ENCODE measurements around the gene INO80C.

The INO80C gene

GRCh38 chr18:35497370-35498197 lies at the start of gene INO80C:
INO80C (minus strand) TSS chr18:35497960; CDS start chr18:35497874, 86 bp downstream.
- DNase-seq: peak; percentile 91

- no peak for DNase-seq
Observed at GRCh38 chr18:35547008-35547605, 49.3 kb upstream of the INO80C start.

- no peak for DNase-seq
Observed at GRCh38 chr18:35542356-35542755, 44.6 kb upstream of the INO80C start.

DNA sequence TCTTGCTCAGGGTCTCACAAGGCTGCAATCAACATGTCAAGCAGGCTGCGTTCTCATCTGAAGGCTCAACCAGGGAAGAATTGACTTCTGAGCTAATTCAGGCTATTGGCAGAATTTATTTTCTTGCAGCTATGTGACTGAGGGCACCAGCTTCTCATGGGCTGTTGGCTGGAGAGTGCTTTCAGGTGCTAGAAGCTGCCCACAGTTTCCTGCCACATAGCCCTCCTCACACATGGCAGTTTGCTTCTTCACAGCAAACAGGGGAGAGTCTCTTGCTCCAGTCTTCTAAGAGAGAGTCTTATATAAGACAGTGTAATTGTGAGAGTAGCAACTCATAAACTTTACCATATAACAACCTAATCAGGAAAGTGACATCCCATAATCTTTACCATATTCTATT lies 37.5 kb upstream of the INO80C start:
- no peak for DNase-seq

DNA sequence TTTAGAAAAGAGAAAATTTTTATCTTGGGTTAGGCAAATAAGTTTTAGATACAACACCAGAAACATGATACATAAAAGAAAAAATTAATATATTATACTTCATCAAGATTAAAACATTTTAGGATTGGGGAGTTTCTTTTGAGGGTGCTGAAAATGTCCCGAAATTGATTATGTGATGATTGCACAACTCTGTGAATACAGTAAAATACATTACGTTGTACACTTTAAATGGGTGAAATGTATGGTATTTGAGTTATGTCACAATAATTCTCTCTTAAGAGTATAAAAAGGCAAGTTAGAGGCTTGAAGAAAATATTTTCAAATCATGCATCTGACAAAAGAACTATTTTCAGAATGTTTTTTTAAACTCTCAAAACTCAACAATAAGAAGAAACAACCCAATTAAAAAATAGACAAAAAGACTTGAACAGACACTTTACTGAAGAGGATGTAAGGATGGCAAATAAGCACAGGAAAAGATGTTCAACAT lies 36.2 kb upstream of the INO80C start:
- DNase-seq: no peak

GRCh38 chr18:35528749-35529274 lies 31.1 kb upstream of the INO80C start:
- no peak for DNase-seq

- DNase-seq: no peak
Observed at GRCh38 chr18:35526495-35527059, 28.8 kb upstream of the INO80C start.

GRCh38 chr18:35525795-35526494 lies 28.2 kb upstream of the INO80C start:
- DNase-seq: no peak

GRCh38 chr18:35524226-35524625 lies 26.5 kb upstream of the INO80C start:
- DNase-seq: no peak

DNA sequence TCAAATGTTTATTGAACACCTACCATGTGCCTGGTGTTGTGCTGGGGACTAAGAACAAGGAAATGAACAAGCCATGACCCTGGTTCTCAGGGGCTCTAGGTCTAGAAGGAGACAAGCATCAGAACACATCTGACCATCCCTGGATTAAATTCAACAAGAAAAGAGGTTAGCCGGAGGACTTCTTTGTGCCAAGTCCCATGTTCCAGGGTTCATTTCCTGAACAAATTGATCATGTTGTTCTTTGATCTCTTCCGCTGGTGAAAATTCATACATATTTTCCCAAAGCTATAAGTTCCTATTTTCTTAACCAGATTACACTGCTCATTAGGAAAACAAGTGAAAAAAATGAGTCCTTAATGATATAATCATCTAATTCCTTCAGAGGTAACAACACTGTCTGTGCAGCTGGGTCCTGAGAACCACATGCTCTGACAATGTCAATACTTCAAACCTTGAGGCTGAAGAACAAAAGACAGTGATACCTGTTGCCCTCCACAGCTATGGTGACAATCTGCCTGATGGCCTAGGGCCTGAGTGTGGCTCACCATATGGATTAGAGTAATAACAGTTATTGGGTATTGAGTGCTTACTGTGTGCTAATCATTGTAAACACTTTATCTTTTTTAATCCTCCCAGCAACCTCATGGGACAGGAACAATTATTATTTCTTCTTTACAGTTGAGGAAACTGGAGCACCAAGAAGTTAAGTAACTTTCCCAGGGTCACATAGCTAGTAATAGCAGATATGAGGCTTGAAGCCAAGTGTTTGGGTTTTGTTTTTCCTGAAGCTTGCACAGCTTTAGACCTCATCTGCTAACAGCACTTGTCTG lies 24.6 kb upstream of the INO80C start:
- DNase-seq: no peak

DNA sequence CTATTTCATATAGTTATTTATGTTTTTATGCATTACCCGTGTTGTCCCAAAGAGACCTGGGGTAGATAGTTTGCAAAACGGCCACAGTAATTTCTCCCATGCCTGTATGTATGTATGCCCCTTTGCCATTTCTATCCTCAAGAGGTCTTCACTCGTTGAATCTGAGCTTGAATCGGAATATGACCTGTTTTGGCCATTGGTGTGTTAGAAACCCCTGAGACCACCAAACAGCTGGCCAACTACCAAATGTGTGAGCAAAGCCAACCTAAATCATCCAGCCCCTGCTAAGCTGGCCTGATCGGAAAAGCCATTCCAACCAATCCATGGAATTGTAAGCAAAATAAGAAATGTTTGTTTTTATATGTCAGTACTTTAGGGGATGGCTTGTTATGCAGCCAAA lies 23.4 kb upstream of the INO80C start:
- no peak for DNase-seq

GRCh38 chr18:35519148-35519899 lies 21.6 kb upstream of the INO80C start:
- no peak for DNase-seq

DNA sequence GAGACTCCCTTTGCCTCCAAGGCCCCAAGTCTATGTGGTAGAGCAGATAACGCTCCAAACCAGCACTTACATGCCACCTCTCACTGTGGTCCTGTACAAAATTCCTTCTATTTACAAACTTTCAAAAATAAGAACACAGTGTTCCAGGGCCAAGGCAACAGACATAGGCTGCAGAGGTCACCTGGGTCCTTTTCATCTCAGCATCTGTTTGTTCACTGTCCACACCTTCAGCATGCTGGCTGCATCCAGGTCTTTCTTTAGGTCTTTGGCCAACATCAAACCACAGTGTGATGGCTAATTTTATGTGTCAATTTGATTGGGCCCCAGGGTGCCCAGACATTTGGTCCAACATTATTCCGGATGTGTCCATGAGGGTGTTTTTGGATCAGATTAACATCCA lies 20.0 kb upstream of the INO80C start:
- no peak for DNase-seq

- no peak for DNase-seq
Observed at GRCh38 chr18:35516789-35517188, 19.0 kb upstream of the INO80C start.

DNA sequence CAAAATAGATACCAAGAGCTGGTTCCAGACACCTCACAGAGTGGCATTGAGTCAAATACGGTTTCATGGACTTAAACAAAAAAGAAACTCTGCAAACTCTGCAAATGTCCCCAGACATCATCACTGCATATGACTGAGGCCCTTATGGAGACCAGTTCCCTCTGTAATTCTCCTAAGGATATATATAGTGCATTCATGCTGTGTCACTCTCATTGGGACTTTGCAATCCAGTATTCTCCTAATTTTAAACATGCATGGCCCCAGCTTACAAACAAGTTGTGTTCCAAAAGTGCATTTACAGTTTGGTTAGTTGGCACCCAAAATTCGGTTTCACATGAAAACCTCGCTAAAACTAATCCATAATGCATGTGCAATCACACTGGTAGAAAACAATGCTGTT lies 18.6 kb upstream of the INO80C start:
- DNase-seq: no peak

DNA sequence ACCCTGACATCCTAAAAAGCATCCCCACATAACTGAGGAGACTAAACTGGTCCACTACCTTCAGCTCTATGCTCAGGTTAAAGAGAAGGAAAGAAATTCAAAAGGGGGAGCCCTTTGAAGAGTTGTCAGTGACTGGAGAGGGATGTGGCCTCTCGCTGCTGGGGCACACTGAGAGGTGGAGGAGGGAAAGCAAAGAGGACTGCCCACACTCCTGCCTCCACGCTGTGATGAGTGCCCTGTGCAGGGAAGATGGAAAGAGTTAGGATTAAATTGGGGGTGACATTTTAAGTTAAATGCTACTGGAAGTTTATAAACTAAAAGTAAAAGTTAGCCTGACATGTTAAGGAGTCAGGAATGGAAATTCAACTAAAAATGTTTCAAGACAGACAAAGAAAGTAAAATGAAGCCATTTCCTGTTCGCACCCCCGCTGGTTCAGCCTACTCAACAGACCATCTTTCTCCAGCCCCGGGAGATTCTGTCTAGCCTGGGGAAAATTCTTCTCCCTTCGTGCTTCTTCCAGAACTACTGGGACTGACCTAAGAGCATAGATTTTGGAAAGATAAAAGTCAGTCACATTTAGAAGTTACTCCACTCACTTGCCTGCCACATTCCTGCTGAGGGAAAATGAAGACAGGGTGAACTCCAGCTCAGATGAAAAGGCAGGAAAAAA lies 17.8 kb upstream of the INO80C start:
- DNase-seq: no peak

DNA sequence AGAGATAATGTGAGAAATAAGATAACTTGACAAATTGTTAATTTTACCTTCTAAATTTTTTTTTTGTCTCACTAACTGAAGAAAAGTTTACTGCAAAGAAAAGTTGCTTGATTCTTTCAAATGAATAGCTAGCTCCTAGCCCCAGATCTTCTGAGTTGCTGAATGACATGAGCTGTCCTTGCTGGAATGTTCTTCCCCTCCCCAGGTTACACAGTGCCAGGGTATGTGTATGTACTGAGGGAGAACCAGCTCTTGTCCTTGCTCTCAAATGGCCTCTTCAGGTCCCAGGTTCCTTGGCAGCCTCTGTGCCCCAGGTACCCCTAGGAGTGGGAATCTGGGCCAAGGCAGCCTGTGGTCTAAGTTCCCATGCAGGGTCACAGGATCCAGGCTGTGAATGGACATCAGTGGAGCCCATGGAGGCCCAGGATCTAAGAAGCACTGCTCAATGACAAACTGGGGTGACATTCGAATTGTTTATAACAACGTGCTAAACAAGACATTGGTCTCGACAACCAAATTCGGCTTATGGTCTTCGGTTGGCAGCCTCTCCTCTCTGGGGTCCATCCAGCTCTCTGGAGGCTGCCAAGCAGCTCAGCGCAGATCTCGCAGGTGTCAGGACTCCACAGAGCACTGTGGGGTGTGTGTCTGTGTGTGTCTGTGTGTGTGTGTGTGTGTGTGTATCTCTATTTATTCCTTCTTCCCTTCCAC lies 17.1 kb upstream of the INO80C start:
- DNase-seq: no peak

DNA sequence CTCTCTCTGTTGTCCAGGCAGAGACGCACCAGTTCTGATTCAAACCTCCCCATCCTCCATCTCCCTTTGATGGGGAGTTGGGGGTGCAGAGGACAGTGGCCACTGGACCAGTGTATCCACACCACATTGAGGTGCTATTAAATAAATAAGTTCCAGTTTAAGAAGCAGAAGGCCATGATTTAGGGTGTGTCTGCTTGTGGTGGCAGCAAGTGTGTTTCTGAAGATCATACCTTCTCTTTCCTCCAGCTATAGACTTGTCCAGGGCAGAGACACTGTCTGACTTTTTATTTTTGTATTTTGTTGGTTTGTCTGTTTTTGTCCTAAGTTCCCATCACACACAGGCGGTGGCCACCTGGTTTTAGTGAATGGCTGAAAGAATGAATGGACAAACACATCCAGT lies 16.5 kb upstream of the INO80C start:
- DNase-seq: no peak

DNA sequence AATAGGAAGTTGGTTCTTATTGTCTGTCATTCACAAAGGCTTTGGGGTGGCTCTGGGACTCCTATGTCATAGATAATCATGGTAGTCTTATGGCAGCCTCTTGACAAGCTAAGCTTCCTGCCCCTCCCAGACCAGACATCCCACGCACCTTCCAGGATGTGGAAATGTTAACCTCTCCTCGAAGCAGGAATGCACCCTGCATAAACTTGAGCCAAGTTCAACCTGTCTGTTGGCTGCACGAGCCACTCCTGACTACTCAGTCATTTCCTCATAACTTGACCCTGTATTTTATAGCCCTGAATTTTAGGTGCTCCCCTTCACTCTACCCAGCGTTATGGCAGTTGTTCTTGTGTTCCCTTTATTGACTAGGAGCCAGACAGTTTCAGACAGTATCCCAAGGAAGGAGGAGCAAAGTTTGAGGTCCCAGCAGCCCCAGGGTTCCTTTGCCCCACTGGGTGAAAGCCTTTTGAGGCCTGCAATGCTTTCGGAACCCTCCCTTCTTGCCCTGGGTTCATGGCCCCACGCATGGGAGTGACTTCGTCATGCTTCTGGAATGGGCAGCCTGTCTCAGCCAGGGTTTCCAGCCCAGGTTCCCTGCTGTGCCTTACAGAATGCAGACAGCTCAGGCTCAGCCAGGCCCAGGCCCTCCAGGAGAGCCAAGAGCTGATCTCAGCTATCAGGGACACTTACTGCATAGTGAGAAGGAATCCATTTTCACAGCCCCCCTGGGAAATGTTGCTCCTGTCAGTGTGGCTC lies 15.6 kb upstream of the INO80C start:
- DNase-seq: no peak

Data from activated gamma-delta T cell treated with Interleukin-2 at 50 U/mL for 16 hours (primary cell).